NCI-H524 treated with DMSO at 0.1 percent for 48 hours (cell line): ENCODE measurements around the gene BEX3.
"Not testable (repeated sequence)": the region's sequence is repeated elsewhere in the genome, so short reads cannot be mapped to it uniquely, and the experiment has no call there.

Experiments
- DNase-seq: peaks from one replicate; lab custom pipeline; 2025; lab: John Stamatoyannopoulos, UW

The BEX3 gene

DNA sequence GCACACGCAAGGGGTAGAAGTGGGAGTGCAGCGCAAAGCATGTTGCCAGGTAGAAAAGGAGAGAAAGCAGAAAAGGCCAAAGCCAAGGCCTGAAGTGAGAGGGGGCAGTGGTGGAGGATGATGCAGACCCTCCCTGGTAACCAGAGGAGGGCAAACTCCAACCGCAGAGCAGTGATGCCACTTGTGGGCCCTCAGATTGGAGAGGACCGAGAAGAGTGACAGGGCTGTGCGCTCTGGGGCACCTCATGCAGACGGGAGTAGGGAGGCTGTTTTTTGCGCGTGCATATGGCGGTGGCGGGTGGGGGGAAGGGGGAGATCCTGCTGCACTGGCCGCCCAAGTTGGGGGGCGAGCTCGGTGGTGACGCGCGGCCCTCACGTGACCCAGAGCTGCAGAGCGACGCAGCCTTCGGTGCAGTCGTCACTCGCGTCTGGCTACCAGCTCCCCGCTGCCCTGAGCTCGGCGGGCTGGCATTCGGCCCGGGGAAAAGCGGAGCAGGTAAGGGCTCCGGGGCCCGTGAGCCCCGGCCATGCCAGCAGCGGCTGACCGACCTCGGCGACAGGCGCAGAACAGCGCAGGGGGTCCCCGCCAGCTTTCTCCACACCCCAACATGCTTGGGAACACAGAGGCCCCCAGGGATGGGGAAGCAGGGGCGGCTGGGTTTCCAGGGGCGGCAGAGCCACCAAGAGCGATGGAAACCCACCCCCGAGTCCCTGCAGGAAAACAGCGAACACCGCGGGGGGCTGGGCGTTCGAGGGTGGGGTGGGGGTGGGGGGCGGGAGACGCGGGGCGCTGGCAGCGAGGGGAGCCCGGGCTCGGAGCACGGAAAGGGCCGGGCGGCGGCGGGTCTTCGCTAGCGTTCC is at the start of gene BEX3:
BEX3 (plus strand) TSS at position 421 of the 861 bp plus-strand sequence. CDS start 984 bp downstream, outside the sequence.
- peak; percentile 46 for DNase-seq

DNA sequence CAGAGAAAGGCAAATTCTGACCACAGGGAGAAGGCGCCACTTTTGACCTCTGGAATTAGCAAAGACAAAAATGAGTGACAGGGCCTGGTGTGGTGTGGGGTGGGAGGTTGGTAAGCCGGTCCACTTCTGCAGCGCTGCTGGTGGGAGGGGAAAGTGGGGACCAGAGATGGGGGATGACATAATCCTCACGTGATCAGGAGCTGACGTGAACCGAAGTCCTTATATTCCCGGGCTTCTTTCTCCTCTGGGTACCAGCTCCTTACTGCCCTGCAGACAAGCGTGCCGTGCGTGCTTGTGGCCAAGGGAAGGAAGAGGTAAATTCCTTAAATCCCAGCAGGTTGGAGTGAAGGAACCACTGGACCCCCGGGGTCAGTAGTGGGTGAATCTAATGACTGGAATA is 46.3 kb upstream of the BEX3 start, which contains the start of gene TCEAL7:
TCEAL7 (plus strand) TSS at position 249 of the 400 bp plus-strand sequence. CDS start 1,165 bp downstream, outside the sequence.
- DNase-seq: peak; percentile 89

DNA sequence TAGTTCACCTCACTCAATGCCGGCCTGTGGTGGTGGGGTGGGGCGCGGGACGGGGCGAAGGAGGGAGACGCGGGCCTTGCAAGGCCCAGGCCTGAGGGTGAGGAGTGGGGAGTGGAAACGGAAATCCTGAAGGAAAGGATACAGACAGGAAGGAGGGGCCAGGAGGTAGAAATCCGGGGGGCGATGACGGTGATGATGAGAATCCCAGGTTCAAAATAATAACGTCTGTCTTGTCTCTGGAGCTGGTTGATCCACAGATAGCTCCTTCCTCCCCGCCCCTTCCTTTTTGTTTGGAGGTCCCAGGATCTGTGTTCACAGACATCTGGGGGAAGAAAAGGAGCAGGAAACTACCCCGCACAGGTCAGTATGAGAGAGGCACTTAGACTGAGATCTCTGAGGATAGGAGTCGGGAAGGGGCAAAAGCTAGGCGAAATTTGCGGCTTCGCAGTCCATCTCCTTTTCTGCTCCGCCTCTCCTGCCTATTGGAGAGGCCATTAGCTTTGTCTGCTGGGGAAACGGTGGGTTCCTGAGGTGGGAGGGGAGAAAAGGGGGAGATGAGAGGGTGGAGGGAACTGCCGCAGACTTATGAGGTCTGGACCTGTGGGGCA is 45.6 kb upstream of the BEX3 start:
- DNase-seq: no peak

DNA sequence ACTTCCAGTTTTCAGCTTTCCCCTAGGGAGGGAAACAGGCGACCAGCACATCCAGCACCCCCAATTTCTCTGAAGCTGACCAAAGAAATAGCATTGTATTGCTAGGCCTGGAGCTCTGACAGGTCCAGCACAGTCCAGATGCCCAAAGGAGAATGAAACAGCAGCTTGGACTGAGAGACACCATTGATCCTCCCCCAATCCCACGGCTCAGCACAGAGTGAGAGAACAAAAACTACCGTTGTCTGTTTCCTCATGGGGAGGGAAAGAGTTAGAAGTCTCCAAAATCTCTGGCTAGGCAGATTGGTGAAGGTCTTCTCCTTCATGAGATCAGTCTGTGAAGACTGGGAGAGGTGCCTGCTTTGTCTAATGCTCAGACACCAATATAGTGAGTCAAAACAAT is 37.7 kb upstream of the BEX3 start:
- DNase-seq: no peak

DNA sequence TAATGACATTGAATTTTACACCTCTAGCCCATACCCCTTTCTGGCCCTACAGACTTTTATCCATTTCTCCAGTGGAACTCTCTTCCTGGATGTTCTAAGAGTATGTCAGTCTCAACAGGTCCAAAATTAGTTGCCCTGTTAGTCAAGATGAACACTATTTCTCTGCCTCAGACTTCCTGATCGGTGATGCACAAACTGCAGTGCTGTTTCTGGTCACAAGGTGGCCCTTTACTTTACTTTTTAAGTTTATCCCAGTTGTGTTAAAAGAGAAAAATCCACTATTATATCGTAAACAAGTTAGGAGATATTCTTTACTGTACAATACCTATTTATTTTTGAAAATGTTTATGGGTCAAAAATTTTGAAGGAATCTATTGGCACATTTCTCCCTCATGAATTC is 33.2 kb upstream of the BEX3 start:
- DNase-seq: no peak

DNA sequence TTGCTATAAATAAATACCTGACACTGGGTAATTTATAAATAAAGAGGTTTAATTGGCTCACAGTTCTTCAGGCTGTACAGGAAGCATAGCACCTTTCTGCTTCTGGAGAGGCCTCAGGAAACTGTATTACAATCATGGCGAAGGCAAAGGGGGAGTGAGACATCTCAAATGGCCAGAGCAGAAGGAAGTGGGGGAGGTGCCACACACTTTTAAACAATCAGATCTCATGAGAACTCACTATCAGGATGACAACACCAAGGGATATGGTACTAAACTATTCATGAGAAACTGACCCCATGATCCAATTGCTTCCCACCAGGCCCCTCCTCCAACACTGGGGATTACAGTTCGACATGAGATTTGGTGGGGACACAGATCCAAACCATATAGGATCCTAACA is 31.7 kb upstream of the BEX3 start:
- DNase-seq: no peak

DNA sequence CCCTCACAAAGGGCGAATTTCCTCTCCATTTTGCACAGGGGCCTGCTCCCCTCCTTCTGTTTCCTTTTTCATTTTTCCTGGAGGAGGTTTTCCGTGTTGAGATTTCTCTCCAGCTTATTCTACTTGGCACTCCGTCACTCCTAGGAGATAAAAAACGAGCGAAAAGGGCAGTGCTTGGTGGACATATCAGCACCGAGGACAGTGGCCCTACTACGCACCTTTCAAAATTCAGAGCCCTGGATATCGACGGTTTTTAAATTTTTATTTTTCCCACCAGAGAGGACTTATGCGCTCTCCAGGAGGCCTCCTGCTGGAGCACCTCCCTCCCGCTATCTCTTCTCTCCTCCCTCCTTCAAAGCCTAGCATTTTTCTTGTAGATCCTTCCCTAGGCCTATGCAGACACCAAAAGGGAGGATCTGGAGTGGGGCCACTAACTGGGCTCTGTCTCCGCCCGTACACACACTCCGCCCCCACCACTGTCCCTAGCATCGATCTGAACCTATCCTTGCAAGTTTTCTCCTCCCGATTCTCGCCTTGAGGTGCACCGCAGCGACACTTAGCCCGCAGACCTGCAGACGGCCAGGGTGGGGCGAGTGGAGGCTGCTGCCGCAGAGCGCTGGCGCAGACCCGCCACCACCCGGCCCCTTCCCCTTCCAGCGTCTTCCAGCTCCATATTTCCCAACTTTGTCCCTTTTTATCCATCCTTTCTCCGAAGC is 28.5 kb upstream of the BEX3 start:
- no peak for DNase-seq

DNA sequence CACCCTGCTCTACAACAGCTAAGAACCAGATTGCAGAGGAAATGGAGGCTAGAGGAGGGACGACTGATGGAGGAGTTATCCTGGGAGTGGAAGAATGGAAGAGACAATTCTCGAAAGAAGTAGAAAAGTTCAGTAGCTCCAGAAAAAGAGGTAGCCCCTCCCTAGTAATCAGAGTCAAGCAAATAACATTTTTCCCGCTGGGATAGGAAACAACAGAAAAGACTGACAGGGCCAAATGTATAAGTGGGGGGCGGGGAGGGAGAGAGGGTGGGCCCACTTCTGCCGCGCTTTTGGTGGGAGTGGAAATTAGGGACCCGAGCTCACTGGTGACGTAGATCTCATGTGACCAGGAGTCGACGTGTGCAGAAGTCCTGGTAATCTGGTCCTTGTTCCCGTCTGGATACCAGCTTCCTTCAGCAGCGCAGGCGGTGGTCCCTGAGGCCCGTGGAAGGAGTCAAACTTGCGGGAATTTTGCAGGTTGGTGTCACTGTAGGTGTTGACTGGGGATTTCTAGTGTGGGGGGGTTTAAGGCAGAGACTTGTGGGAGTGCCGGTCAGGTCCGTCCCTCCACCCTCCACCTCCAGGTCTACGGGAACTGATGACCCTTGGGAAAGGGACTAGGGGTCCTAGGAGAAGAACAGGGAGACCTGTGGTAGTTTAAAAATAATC is 20.1 kb upstream of the BEX3 start, which contains the start of gene TCEAL9:
TCEAL9 (plus strand) TSS at position 377 of the 669 bp plus-strand sequence. CDS start 1,179 bp downstream, outside the sequence.
- DNase-seq: peak; percentile 62

DNA sequence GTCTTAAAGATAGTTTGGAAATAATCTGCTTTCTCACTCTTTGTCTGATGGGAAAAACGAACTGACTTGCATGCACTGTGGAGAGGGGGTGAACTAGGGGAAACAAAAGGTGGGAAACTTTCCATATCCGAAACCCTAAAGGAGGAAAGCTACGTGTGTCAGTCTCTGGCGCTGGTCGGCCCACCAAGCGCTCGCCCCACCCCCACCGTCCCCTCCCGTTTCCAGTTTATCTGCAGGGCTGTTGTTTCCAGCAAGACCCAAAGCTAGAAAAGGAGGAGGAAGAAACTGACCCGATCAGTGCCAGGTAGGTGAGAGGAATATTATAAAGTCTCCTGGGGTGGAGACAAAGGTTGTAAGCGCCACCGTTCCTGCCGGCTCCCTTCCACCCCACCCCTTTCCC is 19.5 kb upstream of the BEX3 start:
- DNase-seq: no peak

DNA sequence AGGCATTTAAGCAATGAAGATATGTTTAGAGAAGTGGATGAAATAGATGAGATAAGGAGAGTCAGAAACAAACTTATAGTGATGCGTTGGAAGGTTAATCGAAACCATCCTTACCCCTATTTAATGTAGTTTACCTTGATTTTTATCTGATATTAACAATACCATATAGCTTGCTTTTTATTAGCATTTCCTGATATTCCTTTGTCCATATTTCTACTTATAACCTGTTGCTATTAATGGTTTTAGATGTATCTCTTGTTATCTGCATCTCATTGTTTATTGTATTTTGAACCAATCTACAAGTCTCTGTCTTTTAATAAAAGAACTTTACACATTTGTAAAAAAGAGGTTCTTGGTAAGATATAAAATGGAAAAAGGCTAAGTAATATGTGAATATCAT is 18.5 kb upstream of the BEX3 start:
- no peak for DNase-seq

DNA sequence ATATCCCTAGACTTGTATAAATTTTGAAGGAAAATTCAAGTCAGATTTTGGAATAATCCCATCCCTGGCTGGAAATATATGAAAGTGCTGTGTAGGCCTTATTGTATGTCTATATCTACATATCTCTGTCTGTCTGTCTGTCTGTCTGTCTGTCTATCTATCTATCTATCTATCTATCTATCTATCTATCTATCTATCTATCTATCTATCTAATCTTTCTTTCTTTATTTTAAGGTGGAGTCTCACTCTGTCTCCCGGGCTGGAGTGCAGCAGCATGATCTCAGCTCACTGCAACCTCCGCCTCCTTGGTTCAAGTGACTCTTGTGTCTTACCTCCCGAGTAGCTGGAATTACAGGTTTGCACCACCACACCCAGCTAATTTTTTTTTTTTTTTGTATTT is 16.7 kb upstream of the BEX3 start:
- DNase-seq: not testable (repeated sequence)

DNA sequence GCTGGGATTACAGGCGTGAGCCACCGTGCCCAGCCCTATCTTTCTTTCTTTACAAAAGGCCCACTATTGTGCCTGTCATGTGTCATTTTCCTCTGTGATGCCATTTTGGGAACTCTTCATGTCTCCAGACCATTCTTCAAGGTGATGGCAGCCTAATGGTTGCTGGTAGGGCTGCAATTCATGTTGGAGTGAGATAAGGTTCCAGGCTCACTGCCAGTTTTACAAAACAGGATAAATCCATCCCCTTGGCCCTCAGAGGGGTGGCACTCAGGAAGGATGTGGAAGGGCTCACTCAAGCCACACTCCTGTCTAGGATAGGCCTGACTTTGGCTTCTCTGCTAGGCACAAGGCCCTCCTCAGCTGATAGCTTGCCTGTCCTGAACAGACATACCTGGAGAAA is 16.2 kb upstream of the BEX3 start:
- no peak for DNase-seq

DNA sequence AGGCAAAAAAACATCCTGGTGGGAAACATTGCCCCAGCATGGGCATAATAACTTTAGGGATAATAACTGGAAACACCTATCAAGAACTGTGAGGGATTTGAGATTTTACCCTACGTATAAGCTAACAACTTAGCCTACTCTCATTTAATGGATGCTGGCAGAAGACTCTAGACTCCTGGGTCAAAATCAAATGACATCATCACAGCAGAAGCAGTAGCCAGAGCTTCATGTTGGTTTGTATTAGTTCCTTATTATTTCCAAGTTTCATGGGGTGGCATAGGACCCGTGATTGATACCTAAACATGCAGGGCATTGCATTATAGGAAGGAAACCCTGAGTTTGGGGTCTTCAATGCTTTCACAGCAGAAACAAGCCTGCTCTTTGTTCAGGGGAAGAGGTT is 15.4 kb upstream of the BEX3 start:
- no peak for DNase-seq

DNA sequence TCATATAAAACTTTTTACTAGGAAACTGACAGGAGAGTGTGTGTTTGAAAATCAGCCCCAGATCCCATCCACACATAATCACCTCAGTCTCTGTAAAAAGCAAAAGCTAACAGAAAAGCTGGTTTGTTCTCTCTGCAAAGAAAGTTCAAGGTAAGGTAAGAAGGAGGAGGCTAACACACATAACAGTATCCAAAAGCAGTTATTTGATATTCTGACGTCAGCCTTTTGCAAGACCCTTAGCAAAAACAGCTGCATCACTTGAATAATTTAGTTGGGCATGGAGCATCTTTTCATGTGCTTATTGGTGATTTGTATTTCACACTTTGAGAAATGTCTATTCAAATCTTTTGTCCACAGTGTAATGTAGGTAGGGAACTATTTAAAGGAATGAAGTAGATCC is 14.5 kb upstream of the BEX3 start:
- DNase-seq: no peak

DNA sequence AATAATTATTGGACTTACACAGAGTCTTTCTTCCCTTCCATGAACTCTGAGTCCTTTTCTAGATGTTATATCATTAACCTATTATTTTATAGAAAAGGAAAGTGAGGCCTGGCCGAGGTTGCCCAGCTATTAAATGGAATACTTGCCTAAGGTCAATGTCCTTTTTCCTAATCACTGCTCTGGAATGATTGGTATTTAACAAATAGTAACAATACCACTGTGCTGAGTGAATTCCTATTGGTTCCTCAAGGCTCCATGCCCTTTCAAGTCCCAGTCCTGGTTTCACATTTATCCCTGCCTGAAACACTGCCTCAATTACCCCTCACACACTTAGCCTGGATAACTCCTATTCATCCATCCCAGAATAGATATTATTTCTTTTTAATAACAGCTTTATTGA is 13.9 kb upstream of the BEX3 start:
- DNase-seq: no peak

DNA sequence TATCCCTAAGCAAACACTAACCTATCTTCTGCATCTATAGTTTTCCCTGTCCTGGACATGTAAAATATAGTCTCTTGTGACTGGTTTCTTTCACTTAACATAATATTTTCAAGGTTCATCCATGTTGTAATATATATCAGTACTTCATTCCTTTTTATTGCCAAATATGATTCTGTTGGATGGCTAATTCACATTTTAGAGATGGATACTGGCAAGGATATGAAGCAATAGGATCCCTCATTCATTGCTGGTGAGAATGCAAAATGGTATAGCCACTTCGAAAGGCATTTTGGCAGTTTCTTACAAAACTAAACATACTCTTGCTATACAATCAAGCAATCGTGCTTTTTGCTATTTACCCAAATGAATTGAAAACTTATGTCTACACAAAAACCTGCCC is 13.3 kb upstream of the BEX3 start:
- no peak for DNase-seq

DNA sequence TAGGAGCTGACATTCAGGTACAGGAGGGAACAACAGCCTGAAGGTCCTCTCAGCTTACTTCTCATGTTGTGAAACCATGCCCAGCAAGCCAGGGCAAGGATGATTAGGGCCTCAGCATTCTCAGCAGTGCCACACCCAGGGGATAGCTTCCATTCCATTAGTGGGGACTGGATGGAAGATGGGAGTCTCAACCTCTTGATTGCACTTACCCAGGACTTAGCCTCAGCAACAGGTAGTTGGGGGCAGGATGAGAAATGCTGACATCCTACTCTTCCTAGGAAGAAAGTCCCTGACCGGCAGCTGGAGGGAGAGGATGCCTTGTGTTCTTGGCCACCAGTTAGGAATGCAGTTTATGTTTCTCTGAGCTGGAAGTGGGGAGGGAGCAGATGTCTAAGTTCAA is 8.8 kb upstream of the BEX3 start:
- no peak for DNase-seq

DNA sequence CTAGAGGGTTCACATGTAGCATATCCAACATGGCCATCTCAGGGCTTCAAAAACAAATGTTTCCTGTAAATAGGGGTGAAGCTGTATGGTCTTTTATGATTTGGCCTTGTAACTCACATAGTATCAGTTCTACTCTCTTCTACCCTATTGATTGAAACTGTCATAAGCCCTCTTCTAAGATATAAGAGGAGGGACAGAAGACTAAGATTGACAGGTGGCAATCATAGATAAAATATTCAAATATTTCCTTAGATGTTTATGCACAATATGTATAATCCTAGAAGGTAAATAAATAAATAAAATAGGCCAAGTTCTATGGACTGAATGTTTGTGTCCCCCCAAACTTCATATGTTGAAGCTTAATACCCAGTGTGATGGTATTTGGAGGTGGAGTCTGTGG is 6.9 kb upstream of the BEX3 start:
- no peak for DNase-seq

DNA sequence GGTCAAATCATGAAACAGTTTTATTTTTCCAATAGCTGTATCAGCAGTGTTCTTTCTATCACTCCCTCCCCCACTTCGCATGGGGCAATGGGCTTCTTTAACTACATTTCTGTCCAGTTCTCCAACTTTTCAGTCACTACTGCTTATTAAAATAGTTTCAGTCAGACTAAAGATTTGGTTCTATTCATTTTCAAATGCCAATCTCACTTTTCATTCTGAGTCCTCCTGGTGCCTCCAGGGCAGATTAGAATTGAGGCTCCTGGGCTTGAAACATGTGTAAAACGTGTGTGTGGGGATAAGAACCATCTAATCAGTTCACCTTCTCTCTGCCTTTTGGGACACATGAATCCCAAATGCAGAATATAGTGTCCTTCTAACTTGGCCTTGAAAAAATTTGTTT is 3.5 kb upstream of the BEX3 start:
- DNase-seq: no peak

DNA sequence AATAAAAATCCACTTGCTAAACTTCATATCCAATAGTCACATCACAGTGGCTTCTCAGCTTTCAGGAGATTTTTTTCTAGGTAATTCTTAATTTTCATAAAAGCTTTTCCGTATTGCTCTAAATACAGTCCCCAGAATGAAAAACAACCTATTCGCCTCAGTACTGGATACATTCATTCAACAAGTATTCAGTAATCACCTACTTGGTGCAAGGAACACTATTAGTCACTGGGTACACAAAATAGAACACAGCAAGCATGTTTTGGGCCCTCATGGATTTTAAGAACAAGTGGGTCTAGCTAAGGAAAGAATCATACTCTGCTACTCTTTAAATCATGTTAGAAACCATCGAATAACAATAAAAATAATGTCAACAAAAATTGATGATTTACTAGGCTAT is 2.8 kb upstream of the BEX3 start:
- DNase-seq: no peak

DNA sequence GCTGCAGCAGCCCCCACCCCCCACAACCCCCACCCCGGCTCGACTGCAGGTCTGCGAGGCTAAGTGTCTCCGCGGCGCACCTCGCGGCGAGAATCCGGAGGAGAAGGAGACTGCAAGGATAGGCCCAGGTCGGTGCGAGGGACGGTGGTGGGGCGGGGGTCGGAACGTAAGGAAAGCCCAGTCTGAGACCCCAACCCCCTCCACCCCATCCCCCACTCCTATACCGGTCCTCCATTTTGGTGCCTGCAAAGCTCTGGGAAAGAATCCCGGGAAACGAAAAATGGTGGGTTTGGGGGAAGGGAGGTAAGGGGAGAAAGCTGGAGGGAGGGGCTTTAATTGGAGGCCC is 614 bp downstream of the BEX3 start:
- no peak for DNase-seq

DNA sequence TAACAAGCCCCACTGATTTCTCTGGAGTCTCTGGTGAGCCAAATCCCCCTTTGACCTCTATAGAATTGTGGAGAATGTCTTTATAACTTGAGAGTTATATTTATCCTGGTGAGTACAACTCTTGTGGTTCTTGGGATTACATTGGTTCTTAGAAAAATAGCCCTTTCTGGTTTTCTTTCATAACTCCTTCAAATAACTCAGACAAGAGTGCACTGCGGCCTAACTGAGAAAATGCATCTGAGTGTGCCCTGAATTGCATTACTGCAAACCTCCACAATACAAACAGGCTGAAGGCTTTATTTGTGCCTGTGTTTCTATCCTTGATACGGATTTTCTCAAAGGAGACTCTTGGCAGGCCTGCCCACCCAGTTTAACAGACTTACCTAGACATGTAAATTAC is 2.7 kb downstream of the BEX3 start:
- no peak for DNase-seq
